Pancreas (tissue), 10 donors: Measurements from ENCODE around the gene SAE1. TPM values are rescaled to one million over a fixed set of nuclear protein-coding genes. Genes with fewer than 3 reads are reported as not detected.
A peak's percentile ranks its signal among the peaks of the same experiment; 100 is the strongest.

Experiments used
- ATAC-seq, 4 donors: fragments of 200-7000 bp; cut with Tn5 transposase; one replicate each; pipeline versions ENCODE4 v1.8.0 to v1.9.1; 2020; ENCODE audit warnings: mild to moderate bottlenecking in 4 of 4, moderate library complexity in 4 of 4
- DNase-seq, 6 donors: peaks; one replicate each; pipeline ENCODE4 v3.0.0-alpha.2; 2020
- FAIRE-seq: peaks from 2 replicates; lab custom pipeline; 2012; peaks lifted over from hg19 to GRCh38; lab: Jason Lieb, UNC
- H3K27ac ChIP-seq, 4 donors: fragments of 200-600 bp; sonication (generic); 1 replicate in 3 of 4; 2 replicates in 1 of 4; pipeline versions ENCODE4 v1.5.0 to v1.8.0; 2020
- H3K27me3 ChIP-seq, 4 donors: fragments of 200-600 bp; one replicate each; pipeline ENCODE4 v1.8.0; 2021
- H3K36me3 ChIP-seq, 3 donors: fragments of 200-600 bp; sonication (generic) in 1 of 3; one replicate each; pipeline versions ENCODE4 v1.5.0 to v1.8.0; 2020 to 2021
- H3K4me1 ChIP-seq, 3 donors: fragments of 200-600 bp; one replicate each; pipeline ENCODE4 v1.8.0; 2021
- H3K4me3 ChIP-seq, 4 donors: fragments of 200-600 bp; sonication (generic) in 2 of 4; one replicate each; pipeline versions ENCODE4 v1.5.0 to v1.8.0; 2020 to 2021
- H3K9me3 ChIP-seq, 4 donors: fragments of 200-600 bp; one replicate each; pipeline ENCODE4 v1.8.0; 2021
- WGBS, 2 donors: extraction: QIAGEN DNeasy Blood & Tissue Kit; methylation state at CpG; one replicate each; pipeline ENCODE4 v1.1.7; 2013; 5-methylcytosine and 5-hydroxymethylcytosine counted together
- intact Hi-C, 3 donors: fragments of 100-400 bp; cut with DNase I; formaldehyde crosslinking; loops; one replicate each; pipeline versions ENCODE4 v1.11.1 to v1.14.2; 2022
- polyA plus RNA-seq, 2 donors: library from polyadenylated mRNA; stranded (reverse); fragments of 200-250 nt; gene quantifications; one replicate each; pipeline ENCODE4 v1.2.3, GENCODE V29; 2013
- total RNA-seq, 6 donors: library from RNA; stranded (reverse); fragmentation: NEBNext Ultra II Directional in 4 of 6; extraction: Animal tissue kit (Norgen Biotek cat#: 25700) in 4 of 6; gene quantifications; one replicate each; pipeline versions ENCODE4 v1.2.1 to v1.2.4, GENCODE V29; 2021 to 2023
- TF ChIP-seq, protein P1 (sequence below), 4 donors: fragments of 200-600 bp; sonication (generic) in 3 of 4; IDR thresholded peaks; one replicate each; pipeline versions ENCODE4 v1.5.0 to v1.8.0; 2021; ENCODE audit warnings: antibody characterized with exemption in 4 of 4
- donor health status: healthy with polysubstance abuse.
- donor health status: DM: no; HTN: no; CAD: no; lungs with moderate emphysema.
- donor health status: DM: no; HTN: no; CAD: no.
- donor health status: control.
- donor health status: control.
- donor health status: Bipolar disorder and iron deficiency.
- donor health status: DM: yes; HTN: yes; CAD: no.
- donor health status: DM: no; HTN: no; CAD: no.
- donor health status: DM: no; HTN: no; CAD: no.
- donor health status: DM: yes; HTN: yes; CAD: no.

The SAE1 gene
- total and polyA plus RNA-seq, 8 donors, result 10.0 to 25.8 (median 20.1) TPM

- 45 to 52% methylated on average over 10 of the region's 10 CpGs for WGBS, 2 donors
- no peak for ATAC-seq
- Histone ChIP-seq H3K27me3 (no peaks in the 10 kb centered on the region), H3K9me3 (no peaks in the 10 kb centered on the region), H3K4me3 (peak overlapping the region in 3 of 4 donors; percentile 31 to 99 (median 99)), H3K4me1 (peaks cover 0 to 26% (median 19%) of the 10 kb centered on the region in 3 donors), H3K36me3 (no peaks in the 10 kb centered on the region), H3K27ac (peak overlapping the region in 2 of 4 donors; percentile 96 to 97)
- intact Hi-C loops, result no loop called here
- DNase-seq, result no peak
- TF ChIP-seq, protein P1, sequence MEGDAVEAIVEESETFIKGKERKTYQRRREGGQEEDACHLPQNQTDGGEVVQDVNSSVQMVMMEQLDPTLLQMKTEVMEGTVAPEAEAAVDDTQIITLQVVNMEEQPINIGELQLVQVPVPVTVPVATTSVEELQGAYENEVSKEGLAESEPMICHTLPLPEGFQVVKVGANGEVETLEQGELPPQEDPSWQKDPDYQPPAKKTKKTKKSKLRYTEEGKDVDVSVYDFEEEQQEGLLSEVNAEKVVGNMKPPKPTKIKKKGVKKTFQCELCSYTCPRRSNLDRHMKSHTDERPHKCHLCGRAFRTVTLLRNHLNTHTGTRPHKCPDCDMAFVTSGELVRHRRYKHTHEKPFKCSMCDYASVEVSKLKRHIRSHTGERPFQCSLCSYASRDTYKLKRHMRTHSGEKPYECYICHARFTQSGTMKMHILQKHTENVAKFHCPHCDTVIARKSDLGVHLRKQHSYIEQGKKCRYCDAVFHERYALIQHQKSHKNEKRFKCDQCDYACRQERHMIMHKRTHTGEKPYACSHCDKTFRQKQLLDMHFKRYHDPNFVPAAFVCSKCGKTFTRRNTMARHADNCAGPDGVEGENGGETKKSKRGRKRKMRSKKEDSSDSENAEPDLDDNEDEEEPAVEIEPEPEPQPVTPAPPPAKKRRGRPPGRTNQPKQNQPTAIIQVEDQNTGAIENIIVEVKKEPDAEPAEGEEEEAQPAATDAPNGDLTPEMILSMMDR (IDR thresholded peaks at IDR 0.05), result no peak
- no peak for FAIRE-seq
These were observed 98.5 kb downstream of the SAE1 start for GRCh38 chr19:47228937-47229675.

GRCh38 chr19:47229676-47230053 lies 99.0 kb downstream of the SAE1 start:
- ATAC-seq (no peak), DNase-seq (peak in 1 of 6 donors; percentile 29), FAIRE-seq (no peak)
- H3K36me3 ChIP-seq, result no peaks in the 10 kb centered on the region
- intact Hi-C loops, result no loop called here
- H3K27ac ChIP-seq, result peak overlapping the region in 3 of 4 donors; percentile 73 to 97 (median 80)
- H3K4me3 ChIP-seq, result peak overlapping the region; percentile 89 to 99 (median 98)
- H3K9me3 ChIP-seq, result no peaks in the 10 kb centered on the region
- no peaks in the 10 kb centered on the region for H3K27me3 ChIP-seq
- peaks cover 0 to 26% (median 19%) of the 10 kb centered on the region in 3 donors for H3K4me1 ChIP-seq
- 15 to 20% methylated on average over 9 of the region's 9 CpGs for WGBS, 2 donors
- TF ChIP-seq, protein P1 (IDR thresholded peaks at IDR 0.05), result no peak

DNA sequence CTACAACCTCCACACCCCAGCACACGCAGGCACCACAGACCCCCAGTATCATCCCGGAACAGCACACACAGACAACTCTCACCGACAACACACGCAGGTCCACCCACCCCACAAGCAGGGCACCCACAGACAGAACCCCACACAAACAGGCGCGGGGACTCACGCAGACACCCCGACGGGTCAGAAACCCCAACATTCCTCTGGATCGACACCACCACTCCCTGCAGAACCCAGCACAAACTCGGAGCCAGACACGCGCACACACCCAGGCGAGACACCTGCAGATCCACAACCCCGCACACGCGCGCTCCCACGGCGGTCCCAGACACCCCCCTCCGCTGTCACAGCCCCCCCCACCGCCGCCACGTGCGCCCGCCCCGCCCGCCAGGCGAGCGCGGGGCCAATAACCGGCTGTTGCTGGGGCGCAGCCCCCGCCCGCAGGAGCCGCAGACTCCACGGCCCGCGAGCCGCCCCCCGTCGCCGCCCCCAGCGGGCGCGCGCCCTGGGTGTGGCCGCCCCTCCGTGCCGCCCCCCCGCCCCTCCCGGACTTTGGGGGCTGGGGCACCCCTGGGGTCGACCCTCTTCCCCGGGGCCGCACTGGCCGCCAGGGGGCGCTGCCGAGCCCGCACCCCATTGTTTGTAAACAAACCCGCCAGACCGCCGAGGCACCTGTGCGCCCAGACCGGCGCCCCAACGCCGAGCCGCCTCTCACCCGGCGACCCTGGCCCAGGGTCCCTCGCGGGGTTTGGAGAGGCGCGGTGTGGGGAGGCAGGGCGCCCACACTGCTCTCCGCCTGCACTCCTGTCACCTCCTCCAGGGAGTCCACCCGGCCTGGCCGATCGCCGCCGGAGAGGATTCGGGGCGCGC lies 99.7 kb downstream of the SAE1 start:
- 1 to 3% methylated on average over 44 to 84 of the region's 84 CpGs for WGBS, 2 donors
- peak in 2 of 4 donors; percentile 5 to 20 for ATAC-seq
- Histone ChIP-seq H3K4me3 (peak overlapping the region; percentile 89 to 99 (median 98)), H3K9me3 (no peaks in the 10 kb centered on the region), H3K36me3 (no peaks in the 10 kb centered on the region), H3K27ac (peak overlapping the region; percentile 73 to 97 (median 82)), H3K4me1 (peaks cover 0 to 26% (median 19%) of the 10 kb centered on the region in 3 donors), H3K27me3 (no peaks in the 10 kb centered on the region)
- no peak for FAIRE-seq
- intact Hi-C loops, result no loop called here
- TF ChIP-seq, protein P1 (IDR thresholded peaks at IDR 0.05), result peak; percentile 75 to 90 (median 80)
- peak; percentile 62 to 90 (median 80) for DNase-seq

DNA sequence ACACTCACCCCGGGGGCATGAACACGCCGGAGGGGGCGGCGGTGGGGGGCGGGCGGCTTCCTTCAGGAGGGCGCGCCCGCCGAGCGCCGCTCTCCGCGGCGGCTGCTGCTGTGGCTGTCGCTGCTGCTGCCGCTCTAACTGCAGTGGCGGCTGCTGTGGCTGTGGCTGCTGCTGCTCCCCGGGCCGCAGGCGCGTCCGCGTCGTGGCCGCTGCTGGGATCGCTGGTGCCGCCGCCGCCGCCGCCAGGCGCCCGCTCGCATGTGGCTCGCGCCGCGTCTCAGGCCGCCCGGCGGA lies 100.2 kb downstream of the SAE1 start, which contains the start of gene BBC3:
Gene BBC3, minus strand, starts transcription at position 279 of the 294 bp plus-strand sequence. CDS start 2,768 bp downstream, outside the sequence.
- TF ChIP-seq, protein P1 (IDR thresholded peaks at IDR 0.05), result no peak
- Histone ChIP-seq H3K36me3 (no peaks in the 10 kb centered on the region), H3K27ac (peak within 1 kb of the TSS; percentile 80 to 97 (median 86)), H3K4me3 (peak within 1 kb of the TSS; percentile 89 to 99 (median 98)), H3K9me3 (no peaks in the 10 kb centered on the region), H3K4me1 (peaks cover 0 to 21% (median 14%) of the 10 kb centered on the region in 3 donors), H3K27me3 (no peaks in the 10 kb centered on the region)
- intact Hi-C loops, result no loop called here
- DNase-seq (no peak), FAIRE-seq (no peak), ATAC-seq (no peak)
- 0 to 1% methylated on average over 1 to 43 of the region's 43 CpGs for WGBS, 2 donors
